ENCODE results near the gene ACP4. TPM values are rescaled to one million over a fixed set of nuclear protein-coding genes. Genes with fewer than 3 reads are reported as not detected.

ACP4 gene
- total RNA-seq, 2 donors from 2014 or later, result not detected

- intact Hi-C loops (cut with DNase I), result loop anchor here (2.0 kb wide), 1 partner anchor 131 kb away; no protein-coding TSS in a partner anchor
- Histone ChIP-seq H3K9ac (ENCODE audit: low read depth in 2 of 2, low read length in 2 of 2) (no peak overlapping the region), H3K36me3 (no peaks in the 10 kb centered on the region), H3K4me3 (no peak overlapping the region), H3K27ac (no peak overlapping the region), H3K9me3 (no peaks in the 10 kb centered on the region), H3K27me3 (no peaks in the 10 kb centered on the region), H3K4me1 (no peaks in the 10 kb centered on the region)
- no peak for TF ChIP-seq CTCF (IDR thresholded peaks at IDR 0.05)
- no peak for DNase-seq
Observed at GRCh38 chr19:50791594-50792271, 1.5 kb downstream of the ACP4 start.

GRCh38 chr19:50792272-50793250 is 2.3 kb downstream of the ACP4 start:
- Histone ChIP-seq H3K4me3 (no peak overlapping the region), H3K36me3 (no peaks in the 10 kb centered on the region), H3K9ac (ENCODE audit: low read depth in 2 of 2, low read length in 2 of 2) (no peak overlapping the region), H3K27me3 (no peaks in the 10 kb centered on the region), H3K27ac (no peak overlapping the region), H3K4me1 (no peaks in the 10 kb centered on the region), H3K9me3 (no peaks in the 10 kb centered on the region)
- no peak for DNase-seq
- no peak for TF ChIP-seq CTCF (IDR thresholded peaks at IDR 0.05)
- intact Hi-C loops (cut with DNase I), result loop anchor here (2.0 kb wide), 1 partner anchor 130 kb away; no protein-coding TSS in a partner anchor

- Histone ChIP-seq H3K4me1 (no peaks in the 10 kb centered on the region), H3K9ac (ENCODE audit: low read depth in 2 of 2, low read length in 2 of 2) (no peak overlapping the region), H3K36me3 (no peaks in the 10 kb centered on the region), H3K9me3 (no peaks in the 10 kb centered on the region), H3K4me3 (no peak overlapping the region), H3K27me3 (no peaks in the 10 kb centered on the region), H3K27ac (no peak overlapping the region)
- intact Hi-C loops (cut with DNase I), result loop anchor here (2.0 kb wide), 1 partner anchor 129 kb away; no protein-coding TSS in a partner anchor
- DNase-seq, result no peak
- no peak for TF ChIP-seq CTCF (IDR thresholded peaks at IDR 0.05)
Observed at GRCh38 chr19:50793558-50794065, 3.4 kb downstream of the ACP4 start.

- Histone ChIP-seq H3K27ac (no peak overlapping the region), H3K27me3 (no peaks in the 10 kb centered on the region), H3K4me3 (no peak overlapping the region), H3K9me3 (no peaks in the 10 kb centered on the region), H3K4me1 (no peaks in the 10 kb centered on the region), H3K9ac (ENCODE audit: low read depth in 2 of 2, low read length in 2 of 2) (no peak overlapping the region), H3K36me3 (no peaks in the 10 kb centered on the region)
- intact Hi-C loops (cut with DNase I), result no loop called here
- peak; percentile 47 for DNase-seq
- TF ChIP-seq CTCF (IDR thresholded peaks at IDR 0.05), result no peak
Observed at GRCh38 chr19:50794074-50794875, 4.1 kb downstream of the ACP4 start.
